Measurements from ENCODE around the gene HS3ST5. TPM values are rescaled to one million over a fixed set of nuclear protein-coding genes. Genes with fewer than 3 reads are reported as not detected.

The HS3ST5 gene
- total RNA-seq, 1 donor from 2014 or later = not detected

DNA sequence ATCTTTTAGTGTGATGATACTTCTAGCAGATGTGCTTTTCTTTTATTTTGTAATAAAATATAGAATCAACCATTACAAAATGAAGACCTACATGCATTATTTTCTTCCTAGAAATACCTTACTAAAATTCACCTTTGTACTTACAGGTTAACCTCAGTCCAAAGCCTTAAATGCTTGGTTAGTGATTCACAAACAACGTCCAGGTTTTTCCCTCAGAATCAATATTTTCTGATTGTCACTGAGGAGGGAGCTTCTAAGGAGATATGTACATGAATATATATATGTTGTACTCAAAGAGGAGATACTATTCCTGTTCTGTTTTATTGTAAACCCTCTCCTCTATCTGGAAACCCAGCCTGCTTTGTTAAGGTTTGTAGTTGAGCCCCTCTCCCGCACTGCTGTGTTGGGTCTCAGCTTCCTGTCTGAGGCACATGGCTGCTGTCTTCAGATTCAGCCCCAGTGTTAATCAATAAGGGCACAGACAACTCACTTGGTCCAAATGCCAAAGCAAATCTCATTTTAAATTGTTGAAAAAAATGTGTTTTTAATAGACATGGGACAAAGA lies 33.9 kb upstream of the HS3ST5 start:
- ATAC-seq (ENCODE audit: low read depth) = no peak
- intact Hi-C loops (cut with micrococcal nuclease) = no loop called here
- H3K27ac Mint-ChIP-seq = no peak overlapping the region
- H3K36me3 Mint-ChIP-seq (ENCODE audit: low read depth) = no peaks in the 10 kb centered on the region
- no peaks in the 10 kb centered on the region for H3K4me1 Mint-ChIP-seq
- DNase-seq = no peak
- ChIA-PET CTCF (no interaction called here), POLR2A (no interaction called here)
- no peak overlapping the region for H3K4me3 Mint-ChIP-seq
- no peaks in the 10 kb centered on the region for H3K9me3 Mint-ChIP-seq
- H3K27me3 Mint-ChIP-seq = no peaks in the 10 kb centered on the region
- TF ChIP-seq, protein P1, sequence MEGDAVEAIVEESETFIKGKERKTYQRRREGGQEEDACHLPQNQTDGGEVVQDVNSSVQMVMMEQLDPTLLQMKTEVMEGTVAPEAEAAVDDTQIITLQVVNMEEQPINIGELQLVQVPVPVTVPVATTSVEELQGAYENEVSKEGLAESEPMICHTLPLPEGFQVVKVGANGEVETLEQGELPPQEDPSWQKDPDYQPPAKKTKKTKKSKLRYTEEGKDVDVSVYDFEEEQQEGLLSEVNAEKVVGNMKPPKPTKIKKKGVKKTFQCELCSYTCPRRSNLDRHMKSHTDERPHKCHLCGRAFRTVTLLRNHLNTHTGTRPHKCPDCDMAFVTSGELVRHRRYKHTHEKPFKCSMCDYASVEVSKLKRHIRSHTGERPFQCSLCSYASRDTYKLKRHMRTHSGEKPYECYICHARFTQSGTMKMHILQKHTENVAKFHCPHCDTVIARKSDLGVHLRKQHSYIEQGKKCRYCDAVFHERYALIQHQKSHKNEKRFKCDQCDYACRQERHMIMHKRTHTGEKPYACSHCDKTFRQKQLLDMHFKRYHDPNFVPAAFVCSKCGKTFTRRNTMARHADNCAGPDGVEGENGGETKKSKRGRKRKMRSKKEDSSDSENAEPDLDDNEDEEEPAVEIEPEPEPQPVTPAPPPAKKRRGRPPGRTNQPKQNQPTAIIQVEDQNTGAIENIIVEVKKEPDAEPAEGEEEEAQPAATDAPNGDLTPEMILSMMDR (IDR thresholded peaks at IDR 0.05) = no peak

GRCh38 chr6:114375541-114376192 lies 32.8 kb upstream of the HS3ST5 start:
- ChIA-PET CTCF (no interaction called here), POLR2A (no interaction called here)
- no peaks in the 10 kb centered on the region for H3K4me1 Mint-ChIP-seq
- no peaks in the 10 kb centered on the region for H3K27me3 Mint-ChIP-seq
- intact Hi-C loops (cut with micrococcal nuclease) = no loop called here
- H3K4me3 Mint-ChIP-seq = no peak overlapping the region
- DNase-seq (no peak), ATAC-seq (ENCODE audit: low read depth) (no peak)
- no peaks in the 10 kb centered on the region for H3K9me3 Mint-ChIP-seq
- H3K27ac Mint-ChIP-seq = no peak overlapping the region
- TF ChIP-seq, protein P1 (IDR thresholded peaks at IDR 0.05) = no peak
- H3K36me3 Mint-ChIP-seq (ENCODE audit: low read depth) = no peaks in the 10 kb centered on the region

DNA sequence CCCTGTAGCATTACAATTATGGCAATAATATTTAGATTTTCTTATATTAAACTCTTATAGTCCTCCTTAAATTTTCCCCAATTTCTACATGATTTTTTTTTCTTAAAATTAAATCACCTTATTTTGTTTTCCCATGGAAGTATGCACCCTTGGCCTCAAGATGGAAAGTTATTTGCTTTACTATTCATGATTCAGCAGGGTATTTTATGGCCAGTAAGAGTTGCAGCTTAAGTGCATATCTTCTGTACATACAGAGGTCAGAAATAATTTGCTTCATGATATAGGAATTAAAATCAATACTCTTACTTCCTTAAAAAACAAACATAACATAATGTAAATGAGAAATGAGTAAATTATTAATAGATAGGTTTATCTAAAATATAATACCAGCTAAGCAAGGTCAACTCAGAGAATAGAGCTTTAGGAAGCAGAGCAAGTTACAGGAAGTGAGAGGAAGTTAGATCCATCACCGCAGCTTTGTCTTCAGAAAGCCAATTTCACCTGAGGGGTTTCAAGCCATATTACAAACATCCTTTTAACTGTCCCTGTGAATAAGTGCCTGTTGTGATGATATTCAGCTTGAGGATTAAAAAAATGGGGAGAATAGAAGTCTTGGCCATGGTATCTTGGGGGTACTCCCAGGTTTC lies 24.6 kb upstream of the HS3ST5 start:
- DNase-seq (no peak), ATAC-seq (ENCODE audit: low read depth) (no peak)
- ChIA-PET POLR2A (no interaction called here), CTCF (no interaction called here)
- no peak overlapping the region for H3K27ac Mint-ChIP-seq
- no peaks in the 10 kb centered on the region for H3K9me3 Mint-ChIP-seq
- H3K4me3 Mint-ChIP-seq = no peak overlapping the region
- no peaks in the 10 kb centered on the region for H3K27me3 Mint-ChIP-seq
- no peaks in the 10 kb centered on the region for H3K4me1 Mint-ChIP-seq
- intact Hi-C loops (cut with micrococcal nuclease) = no loop called here
- TF ChIP-seq, protein P1 (IDR thresholded peaks at IDR 0.05) = no peak
- no peaks in the 10 kb centered on the region for H3K36me3 Mint-ChIP-seq (ENCODE audit: low read depth)

GRCh38 chr6:114366899-114367298 lies 24.1 kb upstream of the HS3ST5 start:
- TF ChIP-seq, protein P1 (IDR thresholded peaks at IDR 0.05) = no peak
- Mint-ChIP-seq H3K27ac (no peak overlapping the region), H3K4me3 (no peak overlapping the region), H3K9me3 (no peaks in the 10 kb centered on the region), H3K27me3 (no peaks in the 10 kb centered on the region), H3K36me3 (ENCODE audit: low read depth) (no peaks in the 10 kb centered on the region), H3K4me1 (no peaks in the 10 kb centered on the region)
- intact Hi-C loops (cut with micrococcal nuclease) = no loop called here
- DNase-seq (no peak), ATAC-seq (ENCODE audit: low read depth) (no peak)
- CTCF ChIA-PET = no interaction called here
- POLR2A ChIA-PET = no interaction called here

- CTCF ChIA-PET = no interaction called here
- no peak for DNase-seq
- Mint-ChIP-seq H3K4me3 (no peak overlapping the region), H3K4me1 (no peaks in the 10 kb centered on the region), H3K9me3 (no peaks in the 10 kb centered on the region), H3K27ac (no peak overlapping the region), H3K36me3 (ENCODE audit: low read depth) (no peaks in the 10 kb centered on the region), H3K27me3 (no peaks in the 10 kb centered on the region)
- POLR2A ChIA-PET = no interaction called here
- TF ChIP-seq, protein P1 (IDR thresholded peaks at IDR 0.05) = no peak
- ATAC-seq (ENCODE audit: low read depth) = no peak
- intact Hi-C loops (cut with micrococcal nuclease) = no loop called here
Measured at GRCh38 chr6:114364301-114364700, 21.5 kb upstream of the HS3ST5 start.
